WI38 (cell line): Measurements from ENCODE around the gene ELMOD1.

Source experiments
- H3K4me3 ChIP-seq: 2 replicates; pipeline ENCODE4 v1.5.1; 2011; ENCODE audit warnings: low read depth, mild to moderate bottlenecking, control low read depth, low read length
- CTCF ChIP-seq: IDR thresholded peaks from 2 replicates; pipeline ENCODE4 v1.5.1; 2012; ENCODE audit warnings: low read depth, mild to moderate bottlenecking, control low read depth, low read length

ELMOD1 gene

GRCh38 chr11:107646783-107647182 is 55.8 kb downstream of the ELMOD1 start:
- no peak overlapping the region for H3K4me3 ChIP-seq
- TF ChIP-seq CTCF: no peak

- no peak overlapping the region for H3K4me3 ChIP-seq
- no peak for TF ChIP-seq CTCF
Measured at GRCh38 chr11:107648242-107648641, 57.3 kb downstream of the ELMOD1 start.

GRCh38 chr11:107651672-107652071 is 60.7 kb downstream of the ELMOD1 start:
- H3K4me3 ChIP-seq: no peak overlapping the region
- TF ChIP-seq CTCF: no peak

- TF ChIP-seq CTCF: no peak
- H3K4me3 ChIP-seq: no peak overlapping the region
Measured at GRCh38 chr11:107653076-107653475, 62.1 kb downstream of the ELMOD1 start.

GRCh38 chr11:107655602-107656001 is 64.7 kb downstream of the ELMOD1 start:
- TF ChIP-seq CTCF: no peak

GRCh38 chr11:107659310-107659709 is 68.4 kb downstream of the ELMOD1 start:
- no peak for TF ChIP-seq CTCF
- no peak overlapping the region for H3K4me3 ChIP-seq

More at GRCh38 chr11:107655602-107656001, 64.7 kb downstream of the ELMOD1 start:
- no peak overlapping the region for H3K4me3 ChIP-seq

GRCh38 chr11:107660066-107660465 is 69.1 kb downstream of the ELMOD1 start:
- H3K4me3 ChIP-seq: no peak overlapping the region
- no peak for TF ChIP-seq CTCF
